Fibroblast of the aortic adventitia (primary cell): ENCODE measurements around the gene OSBPL9. TPM values are rescaled to one million over a fixed set of nuclear protein-coding genes. Genes with fewer than 3 reads are reported as not detected.
"Not testable (repeated sequence)": the region's sequence is repeated elsewhere in the genome, so short reads cannot be mapped to it uniquely, and the experiment has no call there.

ENCODE experiments used
- DNase-seq: peaks from one replicate; pipeline ENCODE4 v3.0.0-alpha.2; 2010; ENCODE audit warnings: low read depth
- H3K4me3 ChIP-seq: 2 replicates; pipeline ENCODE4 v1.5.1; 2011; ENCODE audit warnings: low read depth, mild to moderate bottlenecking, control low read depth, low read length, moderate library complexity
- CTCF ChIP-seq: IDR thresholded peaks from 2 replicates; pipeline ENCODE4 v1.5.1; 2011; ENCODE audit warnings: mild to moderate bottlenecking, low read length, control low read depth, inconsistent platforms; ENCODE audit not compliant: insufficient read depth
- total RNA-seq: library from RNA; depleted of rRNA; stranded (reverse); fragments of >200 nt; gene quantifications from 2 replicates; pipeline ENCODE4 v1.2.3, GENCODE V29; 2012; ENCODE audit warnings: low replicate concordance

OSBPL9 gene
- total RNA-seq, 1 donor: 52.7 TPM

- no peak overlapping the region for H3K4me3 ChIP-seq
- no peak for TF ChIP-seq CTCF
- DNase-seq: no peak
Measured at GRCh38 chr1:51643362-51643761, 26.5 kb downstream of the OSBPL9 start.

- no peak overlapping the region for H3K4me3 ChIP-seq
- no peak for DNase-seq
- no peak for TF ChIP-seq CTCF
Measured at GRCh38 chr1:51644020-51644419, 27.1 kb downstream of the OSBPL9 start.

- peak; percentile 81 for DNase-seq
- no peak for TF ChIP-seq CTCF
- no peak overlapping the region for H3K4me3 ChIP-seq
Measured at GRCh38 chr1:51644533-51645197, 27.8 kb downstream of the OSBPL9 start.

GRCh38 chr1:51646592-51646991, 29.7 kb downstream of the OSBPL9 start:
- not testable (repeated sequence) for H3K4me3 ChIP-seq, DNase-seq

- peak; percentile 90 for DNase-seq
- no peak for TF ChIP-seq CTCF
- H3K4me3 ChIP-seq: no peak overlapping the region
Measured at GRCh38 chr1:51648180-51649109, 31.6 kb downstream of the OSBPL9 start.

GRCh38 chr1:51649593-51650091, 32.8 kb downstream of the OSBPL9 start:
- H3K4me3 ChIP-seq: no peak overlapping the region
- DNase-seq: no peak
- no peak for TF ChIP-seq CTCF

- DNase-seq: no peak
- H3K4me3 ChIP-seq: no peak overlapping the region
- no peak for TF ChIP-seq CTCF
Measured at GRCh38 chr1:51650198-51650597, 33.3 kb downstream of the OSBPL9 start.
